ENCODE results near the gene MAP1S.

Gene MAP1S

DNA sequence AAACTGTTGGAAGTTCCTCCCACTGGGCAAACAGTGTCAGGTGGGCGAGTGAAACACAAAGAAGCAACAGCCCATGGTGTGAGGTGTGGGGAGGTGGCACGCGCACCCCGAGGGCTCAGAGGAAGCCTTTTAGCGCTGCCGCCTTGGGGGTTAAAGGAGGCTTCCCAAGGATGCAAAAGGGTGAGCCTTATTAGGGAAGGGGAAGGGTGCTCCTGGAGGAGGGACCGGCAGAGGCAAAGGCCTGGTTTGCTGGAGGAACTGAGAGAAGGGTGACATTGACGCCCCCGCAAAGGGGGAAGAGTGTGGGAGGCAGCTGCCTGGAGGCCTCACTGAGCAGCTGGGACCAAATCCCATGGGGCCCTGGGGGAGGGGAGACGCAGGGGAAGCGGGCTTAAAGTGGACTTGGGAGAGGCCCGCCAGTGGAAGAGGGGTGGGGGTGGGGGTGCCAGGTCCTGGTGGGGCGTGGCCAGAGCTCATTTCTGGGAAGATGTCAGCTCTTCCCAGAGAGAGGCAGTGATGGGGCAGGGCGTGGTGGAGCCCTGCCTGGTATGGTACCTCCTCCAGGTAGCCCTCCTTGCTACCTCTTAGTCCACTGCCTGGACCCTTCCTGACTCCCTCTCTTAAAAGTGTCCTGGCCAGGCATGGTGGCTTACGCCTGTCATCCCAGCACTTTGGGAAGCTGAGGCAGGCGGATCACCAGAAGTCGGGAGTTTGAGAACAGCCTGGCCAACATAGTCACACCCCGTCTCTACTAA is 20.0 kb downstream of the MAP1S start:
- H3K4me1 ChIP-seq, result no peaks in the 10 kb centered on the region
- H3K9me3 ChIP-seq, result no peaks in the 10 kb centered on the region
- no peaks in the 10 kb centered on the region for H3K27me3 ChIP-seq
- DNase-seq, result no peak
- H3K36me3 ChIP-seq, result peaks cover 20 to 41% (median 32%) of the 10 kb centered on the region in 3 donors
- intact Hi-C loops (cut with DNase I; ENCODE audit: low total_unique reads), result no loop called here
- TF ChIP-seq, protein P1, sequence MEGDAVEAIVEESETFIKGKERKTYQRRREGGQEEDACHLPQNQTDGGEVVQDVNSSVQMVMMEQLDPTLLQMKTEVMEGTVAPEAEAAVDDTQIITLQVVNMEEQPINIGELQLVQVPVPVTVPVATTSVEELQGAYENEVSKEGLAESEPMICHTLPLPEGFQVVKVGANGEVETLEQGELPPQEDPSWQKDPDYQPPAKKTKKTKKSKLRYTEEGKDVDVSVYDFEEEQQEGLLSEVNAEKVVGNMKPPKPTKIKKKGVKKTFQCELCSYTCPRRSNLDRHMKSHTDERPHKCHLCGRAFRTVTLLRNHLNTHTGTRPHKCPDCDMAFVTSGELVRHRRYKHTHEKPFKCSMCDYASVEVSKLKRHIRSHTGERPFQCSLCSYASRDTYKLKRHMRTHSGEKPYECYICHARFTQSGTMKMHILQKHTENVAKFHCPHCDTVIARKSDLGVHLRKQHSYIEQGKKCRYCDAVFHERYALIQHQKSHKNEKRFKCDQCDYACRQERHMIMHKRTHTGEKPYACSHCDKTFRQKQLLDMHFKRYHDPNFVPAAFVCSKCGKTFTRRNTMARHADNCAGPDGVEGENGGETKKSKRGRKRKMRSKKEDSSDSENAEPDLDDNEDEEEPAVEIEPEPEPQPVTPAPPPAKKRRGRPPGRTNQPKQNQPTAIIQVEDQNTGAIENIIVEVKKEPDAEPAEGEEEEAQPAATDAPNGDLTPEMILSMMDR (IDR thresholded peaks at IDR 0.05), result no peak
- H3K4me3 ChIP-seq, result no peak overlapping the region
- no peak overlapping the region for H3K27ac ChIP-seq

DNA sequence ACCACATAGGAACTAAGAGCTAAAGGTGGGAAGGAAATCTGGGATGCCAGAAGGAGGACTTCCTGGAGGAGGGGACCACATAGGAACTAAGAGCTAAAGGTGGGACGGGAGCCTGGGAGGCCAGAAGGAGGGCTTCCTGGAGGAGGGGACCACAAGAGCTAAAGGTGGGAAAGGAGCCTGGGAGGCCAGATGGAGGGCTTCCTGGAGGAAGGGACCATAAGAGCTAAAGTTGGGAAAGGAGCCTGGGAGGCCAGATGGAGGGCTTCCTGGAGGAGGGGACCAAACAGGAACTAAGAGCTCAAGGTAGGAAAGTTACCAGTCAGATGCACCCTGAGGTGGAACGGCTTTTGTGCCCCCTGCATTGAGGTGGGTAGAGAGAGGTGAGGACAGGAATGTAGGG is 22.2 kb downstream of the MAP1S start:
- Histone ChIP-seq H3K4me3 (no peak overlapping the region), H3K9me3 (no peaks in the 10 kb centered on the region), H3K27ac (no peak overlapping the region), H3K36me3 (peaks cover 6 to 19% (median 10%) of the 10 kb centered on the region in 3 donors), H3K27me3 (no peaks in the 10 kb centered on the region), H3K4me1 (no peaks in the 10 kb centered on the region)
- TF ChIP-seq, protein P1 (IDR thresholded peaks at IDR 0.05), result no peak
- DNase-seq, result no peak
- intact Hi-C loops (cut with DNase I; ENCODE audit: low total_unique reads), result no loop called here

DNA sequence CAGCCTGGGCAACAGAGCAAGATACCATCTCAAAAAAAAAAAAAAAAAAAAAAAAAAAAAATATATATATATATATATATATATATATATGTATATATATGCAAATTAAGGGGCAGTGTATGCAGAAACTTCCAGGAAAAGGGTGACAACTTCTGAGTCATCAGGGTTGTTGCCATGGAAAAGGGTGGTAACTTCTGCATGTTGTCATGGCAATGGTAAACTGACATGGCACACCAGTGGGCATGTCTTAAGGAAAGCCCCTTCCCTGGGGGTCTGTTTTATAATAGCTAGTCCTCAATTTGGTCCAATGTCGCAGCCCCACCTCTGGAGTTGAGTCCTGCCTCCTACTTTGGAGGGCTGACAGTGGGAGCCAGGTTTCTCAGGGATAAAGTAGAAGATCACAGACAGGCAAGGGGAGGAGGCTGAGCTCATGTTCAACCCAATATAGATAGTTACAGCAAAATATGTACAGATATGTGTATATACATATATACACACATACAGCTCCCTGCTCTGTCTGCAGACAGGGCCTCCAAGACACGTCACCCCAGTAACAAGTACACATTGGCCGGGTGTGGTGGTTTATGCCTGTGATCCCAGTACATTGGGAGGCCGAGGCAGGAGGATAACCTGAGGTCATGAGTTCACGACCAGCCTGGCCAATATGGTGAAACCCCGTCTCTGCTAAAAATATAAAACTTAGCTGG is 24.7 kb downstream of the MAP1S start:
- TF ChIP-seq, protein P1 (IDR thresholded peaks at IDR 0.05), result no peak
- intact Hi-C loops (cut with DNase I; ENCODE audit: low total_unique reads), result no loop called here
- no peaks in the 10 kb centered on the region for H3K9me3 ChIP-seq
- no peaks in the 10 kb centered on the region for H3K27me3 ChIP-seq
- H3K4me1 ChIP-seq, result peaks cover 0 to 14% (median 9%) of the 10 kb centered on the region in 4 donors
- DNase-seq, result no peak
- no peaks in the 10 kb centered on the region for H3K36me3 ChIP-seq
- no peak overlapping the region for H3K4me3 ChIP-seq
- H3K27ac ChIP-seq, result no peak overlapping the region

DNA sequence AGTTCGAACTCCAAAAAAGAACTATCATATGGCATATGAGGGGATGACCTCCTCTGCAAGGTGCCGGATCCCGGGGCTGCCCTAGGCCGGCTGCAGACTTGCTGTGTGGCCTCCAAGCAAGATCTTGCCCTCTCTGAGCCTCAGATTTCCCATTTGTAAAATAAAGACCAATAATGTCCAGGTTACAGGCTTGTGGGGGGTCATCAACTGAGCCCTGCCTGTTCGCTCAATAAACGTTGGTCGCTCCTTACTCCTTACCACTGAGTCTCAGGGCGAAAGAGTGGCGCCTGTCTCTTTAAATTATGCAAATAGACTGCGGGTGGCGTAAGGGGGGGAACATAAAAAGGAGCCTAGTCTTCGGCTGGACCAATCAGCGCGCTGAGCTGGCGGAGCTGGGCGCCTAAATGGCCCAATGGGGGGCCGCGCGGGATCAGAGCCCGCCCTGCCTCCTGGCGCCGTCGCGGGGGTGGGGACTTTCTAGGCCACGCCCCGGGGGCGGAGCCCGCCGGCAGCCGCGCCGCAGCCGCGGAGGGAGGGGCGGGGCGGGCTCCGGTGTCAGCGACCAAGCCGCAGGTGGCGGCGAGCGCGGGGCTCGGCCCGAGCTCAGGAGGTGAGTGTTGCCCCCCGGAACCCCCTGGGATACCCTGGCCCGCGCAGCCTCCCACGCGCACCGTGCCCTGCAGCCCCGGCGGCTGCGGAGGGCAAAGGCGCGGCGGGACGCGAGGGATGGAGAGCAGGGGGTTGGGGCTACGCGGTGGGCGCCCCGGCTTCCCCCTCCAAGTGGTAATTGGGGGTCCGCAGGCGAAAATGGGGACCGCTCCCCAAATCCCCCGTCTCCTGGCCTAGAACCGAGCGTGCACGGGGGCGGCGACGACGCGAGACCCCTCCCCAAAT is 28.2 kb downstream of the MAP1S start:
- no peak overlapping the region for H3K27ac ChIP-seq
- DNase-seq, result peak; percentile 90 to 93

More for the DNA sequence above, 28.2 kb downstream of the MAP1S start:
- peaks cover 0 to 14% (median 9%) of the 10 kb centered on the region in 4 donors for H3K4me1 ChIP-seq
- H3K27me3 ChIP-seq, result peaks cover 0 to 6% of the 10 kb centered on the region in 2 donors
- intact Hi-C loops (cut with DNase I; ENCODE audit: low total_unique reads), result loop anchor here (1.0 kb wide), 1 partner anchor 29 kb away; no protein-coding TSS in a partner anchor
- TF ChIP-seq, protein P1 (IDR thresholded peaks at IDR 0.05), result no peak
- H3K4me3 ChIP-seq, result peak overlapping the region; percentile 42 to 53
- H3K9me3 ChIP-seq, result no peaks in the 10 kb centered on the region
- no peaks in the 10 kb centered on the region for H3K36me3 ChIP-seq
